ENCODE data around the gene HOXA3. TPM values are rescaled to one million over a fixed set of nuclear protein-coding genes. Genes with fewer than 3 reads are reported as not detected.

HOXA3 gene
- total and polyA plus RNA-seq, 2 of the 13 experiments (the other 11 are each of a cell fraction or from before 2014, with no cell fraction given): 2.9 to 4.6 TPM

DNA sequence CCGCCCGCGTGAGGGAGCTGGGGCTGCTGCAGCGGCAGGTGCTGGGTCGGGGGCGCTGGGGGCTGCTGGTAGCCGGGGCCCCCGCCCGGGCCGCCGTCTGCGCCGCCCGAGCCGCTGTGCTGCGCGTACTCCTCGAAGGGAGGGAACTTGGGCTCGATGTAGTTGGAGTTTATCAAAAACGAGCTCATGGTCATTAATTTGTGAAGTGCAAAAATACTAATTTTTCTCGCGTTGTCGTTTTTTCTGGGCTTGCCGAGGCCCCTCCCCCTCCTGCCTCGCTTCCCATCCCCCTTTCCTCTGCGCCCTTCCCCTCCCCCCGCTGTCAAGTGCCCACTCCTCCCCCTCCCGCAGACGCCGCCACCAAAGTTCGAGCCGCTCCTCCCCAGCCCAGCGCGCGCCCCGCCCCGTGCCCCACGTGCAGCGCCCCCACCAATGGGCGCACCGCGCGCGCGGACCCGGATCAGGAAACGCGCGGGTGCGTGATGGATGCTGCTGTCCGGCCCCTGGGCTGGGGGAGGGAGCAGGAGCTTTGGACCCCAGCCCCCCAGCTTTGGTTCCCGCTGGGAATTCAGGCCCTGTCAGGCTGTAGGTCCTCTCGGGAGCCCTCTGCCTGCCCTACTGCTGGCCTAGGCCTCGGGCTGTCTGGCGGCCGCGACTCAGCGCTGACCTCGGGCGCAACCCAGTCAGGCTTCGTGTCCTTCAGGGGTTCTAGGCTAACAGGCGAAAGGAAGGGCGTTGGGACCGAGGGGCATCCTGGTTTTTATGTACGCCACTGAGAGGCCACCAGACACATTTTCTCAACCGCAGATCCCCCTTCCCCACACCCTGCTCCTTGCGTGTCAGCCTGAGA, 21.6 kb downstream of the HOXA3 start, which contains the start of gene HOXA4 (continued):
- TF ChIP-seq NAIF1 (CRISPR knock-in tag; IDR thresholded peaks at IDR 0.05; ENCODE audit: borderline replicate concordance): no peak
- TF ChIP-seq DMAP1 (CRISPR knock-in tag; IDR thresholded peaks at IDR 0.05): peak; percentile 55; the same call in 1 of the 2 replicates
- TF ChIP-seq, protein P1, sequence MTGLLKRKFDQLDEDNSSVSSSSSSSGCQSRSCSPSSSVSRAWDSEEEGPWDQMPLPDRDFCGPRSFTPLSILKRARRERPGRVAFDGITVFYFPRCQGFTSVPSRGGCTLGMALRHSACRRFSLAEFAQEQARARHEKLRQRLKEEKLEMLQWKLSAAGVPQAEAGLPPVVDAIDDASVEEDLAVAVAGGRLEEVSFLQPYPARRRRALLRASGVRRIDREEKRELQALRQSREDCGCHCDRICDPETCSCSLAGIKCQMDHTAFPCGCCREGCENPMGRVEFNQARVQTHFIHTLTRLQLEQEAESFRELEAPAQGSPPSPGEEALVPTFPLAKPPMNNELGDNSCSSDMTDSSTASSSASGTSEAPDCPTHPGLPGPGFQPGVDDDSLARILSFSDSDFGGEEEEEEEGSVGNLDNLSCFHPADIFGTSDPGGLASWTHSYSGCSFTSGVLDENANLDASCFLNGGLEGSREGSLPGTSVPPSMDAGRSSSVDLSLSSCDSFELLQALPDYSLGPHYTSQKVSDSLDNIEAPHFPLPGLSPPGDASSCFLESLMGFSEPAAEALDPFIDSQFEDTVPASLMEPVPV (CRISPR knock-in tag; IDR thresholded peaks at IDR 0.05): peak; percentile 91
- no peak for TF ChIP-seq ZNF101 (CRISPR knock-in tag; IDR thresholded peaks at IDR 0.05; ENCODE audit: borderline replicate concordance, low read depth)
- TF ChIP-seq, protein P2, sequence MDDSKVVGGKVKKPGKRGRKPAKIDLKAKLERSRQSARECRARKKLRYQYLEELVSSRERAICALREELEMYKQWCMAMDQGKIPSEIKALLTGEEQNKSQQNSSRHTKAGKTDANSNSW (CRISPR knock-in tag; IDR thresholded peaks at IDR 0.05; ENCODE audit: borderline replicate concordance): 0 out of 2 replicates have a peak, but pooled peaks have one; percentile 41
- TF ChIP-seq, protein P3, sequence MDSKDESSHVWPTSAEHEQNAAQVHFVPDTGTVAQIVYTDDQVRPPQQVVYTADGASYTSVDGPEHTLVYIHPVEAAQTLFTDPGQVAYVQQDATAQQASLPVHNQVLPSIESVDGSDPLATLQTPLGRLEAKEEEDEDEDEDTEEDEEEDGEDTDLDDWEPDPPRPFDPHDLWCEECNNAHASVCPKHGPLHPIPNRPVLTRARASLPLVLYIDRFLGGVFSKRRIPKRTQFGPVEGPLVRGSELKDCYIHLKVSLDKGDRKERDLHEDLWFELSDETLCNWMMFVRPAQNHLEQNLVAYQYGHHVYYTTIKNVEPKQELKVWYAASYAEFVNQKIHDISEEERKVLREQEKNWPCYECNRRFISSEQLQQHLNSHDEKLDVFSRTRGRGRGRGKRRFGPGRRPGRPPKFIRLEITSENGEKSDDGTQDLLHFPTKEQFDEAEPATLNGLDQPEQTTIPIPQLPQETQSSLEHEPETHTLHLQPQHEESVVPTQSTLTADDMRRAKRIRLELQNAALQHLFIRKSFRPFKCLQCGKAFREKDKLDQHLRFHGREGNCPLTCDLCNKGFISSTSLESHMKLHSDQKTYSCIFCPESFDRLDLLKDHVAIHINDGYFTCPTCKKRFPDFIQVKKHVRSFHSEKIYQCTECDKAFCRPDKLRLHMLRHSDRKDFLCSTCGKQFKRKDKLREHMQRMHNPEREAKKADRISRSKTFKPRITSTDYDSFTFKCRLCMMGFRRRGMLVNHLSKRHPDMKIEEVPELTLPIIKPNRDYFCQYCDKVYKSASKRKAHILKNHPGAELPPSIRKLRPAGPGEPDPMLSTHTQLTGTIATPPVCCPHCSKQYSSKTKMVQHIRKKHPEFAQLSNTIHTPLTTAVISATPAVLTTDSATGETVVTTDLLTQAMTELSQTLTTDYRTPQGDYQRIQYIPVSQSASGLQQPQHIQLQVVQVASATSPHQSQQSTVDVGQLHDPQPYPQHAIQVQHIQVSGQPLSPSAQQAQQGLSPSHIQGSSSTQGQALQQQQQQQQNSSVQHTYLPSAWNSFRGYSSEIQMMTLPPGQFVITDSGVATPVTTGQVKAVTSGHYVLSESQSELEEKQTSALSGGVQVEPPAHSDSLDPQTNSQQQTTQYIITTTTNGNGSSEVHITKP (CRISPR knock-in tag; IDR thresholded peaks at IDR 0.05; ENCODE audit: low read depth): no peak; the same call in 1 of the 2 replicates
- 0 out of 2 replicates have a peak, but pooled peaks have one; percentile 41 for TF ChIP-seq ZNF468 (CRISPR knock-in tag; IDR thresholded peaks at IDR 0.05)
- TF ChIP-seq SP4 (CRISPR knock-in tag; IDR thresholded peaks at IDR 0.05): peak; percentile 49; the same call in 1 of the 2 replicates
- no peak for TF ChIP-seq U2AF2 (IDR thresholded peaks at IDR 0.05; ENCODE audit: low read depth, low read length)
- TF ChIP-seq MTA3 (CRISPR knock-in tag; IDR thresholded peaks at IDR 0.05): no peak
- no peak for TF ChIP-seq JDP2 (CRISPR knock-in tag; IDR thresholded peaks at IDR 0.05; ENCODE audit: borderline replicate concordance)
- TF ChIP-seq XBP1 (CRISPR knock-in tag; IDR thresholded peaks at IDR 0.05): no peak
- TF ChIP-seq, protein P4, sequence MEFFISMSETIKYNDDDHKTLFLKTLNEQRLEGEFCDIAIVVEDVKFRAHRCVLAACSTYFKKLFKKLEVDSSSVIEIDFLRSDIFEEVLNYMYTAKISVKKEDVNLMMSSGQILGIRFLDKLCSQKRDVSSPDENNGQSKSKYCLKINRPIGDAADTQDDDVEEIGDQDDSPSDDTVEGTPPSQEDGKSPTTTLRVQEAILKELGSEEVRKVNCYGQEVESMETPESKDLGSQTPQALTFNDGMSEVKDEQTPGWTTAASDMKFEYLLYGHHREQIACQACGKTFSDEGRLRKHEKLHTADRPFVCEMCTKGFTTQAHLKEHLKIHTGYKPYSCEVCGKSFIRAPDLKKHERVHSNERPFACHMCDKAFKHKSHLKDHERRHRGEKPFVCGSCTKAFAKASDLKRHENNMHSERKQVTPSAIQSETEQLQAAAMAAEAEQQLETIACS (CRISPR knock-in tag; IDR thresholded peaks at IDR 0.05): peak; percentile 36; the same call in 1 of the 2 replicates
- TF ChIP-seq ZNF879 (CRISPR knock-in tag; IDR thresholded peaks at IDR 0.05): no peak
- TF ChIP-seq, protein P5, sequence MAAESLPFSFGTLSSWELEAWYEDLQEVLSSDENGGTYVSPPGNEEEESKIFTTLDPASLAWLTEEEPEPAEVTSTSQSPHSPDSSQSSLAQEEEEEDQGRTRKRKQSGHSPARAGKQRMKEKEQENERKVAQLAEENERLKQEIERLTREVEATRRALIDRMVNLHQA (CRISPR knock-in tag; IDR thresholded peaks at IDR 0.05): no peak
- TF ChIP-seq, protein P6, sequence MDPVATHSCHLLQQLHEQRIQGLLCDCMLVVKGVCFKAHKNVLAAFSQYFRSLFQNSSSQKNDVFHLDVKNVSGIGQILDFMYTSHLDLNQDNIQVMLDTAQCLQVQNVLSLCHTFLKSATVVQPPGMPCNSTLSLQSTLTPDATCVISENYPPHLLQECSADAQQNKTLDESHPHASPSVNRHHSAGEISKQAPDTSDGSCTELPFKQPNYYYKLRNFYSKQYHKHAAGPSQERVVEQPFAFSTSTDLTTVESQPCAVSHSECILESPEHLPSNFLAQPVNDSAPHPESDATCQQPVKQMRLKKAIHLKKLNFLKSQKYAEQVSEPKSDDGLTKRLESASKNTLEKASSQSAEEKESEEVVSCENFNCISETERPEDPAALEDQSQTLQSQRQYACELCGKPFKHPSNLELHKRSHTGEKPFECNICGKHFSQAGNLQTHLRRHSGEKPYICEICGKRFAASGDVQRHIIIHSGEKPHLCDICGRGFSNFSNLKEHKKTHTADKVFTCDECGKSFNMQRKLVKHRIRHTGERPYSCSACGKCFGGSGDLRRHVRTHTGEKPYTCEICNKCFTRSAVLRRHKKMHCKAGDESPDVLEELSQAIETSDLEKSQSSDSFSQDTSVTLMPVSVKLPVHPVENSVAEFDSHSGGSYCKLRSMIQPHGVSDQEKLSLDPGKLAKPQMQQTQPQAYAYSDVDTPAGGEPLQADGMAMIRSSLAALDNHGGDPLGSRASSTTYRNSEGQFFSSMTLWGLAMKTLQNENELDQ (CRISPR knock-in tag; IDR thresholded peaks at IDR 0.05; ENCODE audit: borderline replicate concordance): no peak

All from HepG2 (cell line).